Gastrocnemius medialis (tissue), 4 donors: Measurements from ENCODE around the gene RPN2.

Experiments
- POLR2A ChIP-seq, 2 donors: fragments of 450-650 bp; IDR thresholded peaks; one replicate each; pipeline ENCODE4 v1.6.1; 2017; ENCODE audit warnings: antibody characterized with exemption in 2 of 2, mild to moderate bottlenecking in 2 of 2, moderate library complexity in 2 of 2
- TF ChIP-seq, protein P1 (sequence below), 5 experiments: fragments of 450-650 bp in 3 of 5; fragments of 200-600 bp in 2 of 5; sonication (generic) in 2 of 5; IDR thresholded peaks in 4 of 5; conservative IDR thresholded peaks in 1 of 5; 1 replicate in 4 of 5; 2 replicates in 1 of 5; pipeline ENCODE4 v1.5.1; 2016 to 2019; ENCODE audit warnings: antibody characterized with exemption in 5 of 5, mild to moderate bottlenecking in 3 of 5, moderate library complexity in 3 of 5

DNA sequence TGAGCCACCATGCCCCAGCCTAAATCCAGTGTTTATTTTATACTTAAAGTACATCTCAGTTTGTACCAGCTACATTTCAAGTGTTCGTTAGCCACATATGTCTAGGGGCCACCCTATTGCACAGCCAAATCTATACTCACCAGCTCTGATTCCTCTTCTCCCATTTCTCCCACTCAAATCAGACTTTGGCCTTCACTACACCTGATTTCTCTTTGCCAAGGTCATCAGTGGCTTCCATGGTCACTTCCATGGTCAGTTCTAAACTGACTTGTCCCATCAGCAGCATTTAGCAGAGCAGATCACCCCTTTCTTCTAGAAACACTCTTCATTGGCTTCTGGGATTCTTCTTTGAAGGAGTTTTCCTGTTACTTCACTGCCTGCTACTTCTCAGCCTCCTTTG, 68.4 kb downstream of the RPN2 start:
- TF ChIP-seq, protein P1, sequence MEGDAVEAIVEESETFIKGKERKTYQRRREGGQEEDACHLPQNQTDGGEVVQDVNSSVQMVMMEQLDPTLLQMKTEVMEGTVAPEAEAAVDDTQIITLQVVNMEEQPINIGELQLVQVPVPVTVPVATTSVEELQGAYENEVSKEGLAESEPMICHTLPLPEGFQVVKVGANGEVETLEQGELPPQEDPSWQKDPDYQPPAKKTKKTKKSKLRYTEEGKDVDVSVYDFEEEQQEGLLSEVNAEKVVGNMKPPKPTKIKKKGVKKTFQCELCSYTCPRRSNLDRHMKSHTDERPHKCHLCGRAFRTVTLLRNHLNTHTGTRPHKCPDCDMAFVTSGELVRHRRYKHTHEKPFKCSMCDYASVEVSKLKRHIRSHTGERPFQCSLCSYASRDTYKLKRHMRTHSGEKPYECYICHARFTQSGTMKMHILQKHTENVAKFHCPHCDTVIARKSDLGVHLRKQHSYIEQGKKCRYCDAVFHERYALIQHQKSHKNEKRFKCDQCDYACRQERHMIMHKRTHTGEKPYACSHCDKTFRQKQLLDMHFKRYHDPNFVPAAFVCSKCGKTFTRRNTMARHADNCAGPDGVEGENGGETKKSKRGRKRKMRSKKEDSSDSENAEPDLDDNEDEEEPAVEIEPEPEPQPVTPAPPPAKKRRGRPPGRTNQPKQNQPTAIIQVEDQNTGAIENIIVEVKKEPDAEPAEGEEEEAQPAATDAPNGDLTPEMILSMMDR (IDR thresholded peaks at IDR 0.05 in 4 of 5, conservative IDR thresholded peaks at IDR 0.05 in 1 of 5): no peak
- TF ChIP-seq POLR2A (IDR thresholded peaks at IDR 0.05): no peak
